ENCODE measurements around the gene SHISAL2A. TPM values are rescaled to one million over a fixed set of nuclear protein-coding genes. Genes with fewer than 3 reads are reported as not detected.

The SHISAL2A gene
- total RNA-seq, result 10 to 100 TPM; 27.9 to 28.8 TPM

GRCh38 chr1:52632732-52633290, at the start of gene SHISAL2A:
SHISAL2A (plus strand) TSS chr1:52633168; CDS start chr1:52633494, 326 bp downstream.
- ATAC-seq (ENCODE audit: low read depth) (peak; percentile 38), DNase-seq (peak; percentile 76)
- Mint-ChIP-seq H3K4me3 (peak within 1 kb of the TSS; percentile 89), H3K27ac (peak within 1 kb of the TSS; percentile 95), H3K36me3 (peaks cover 11% of the 10 kb centered on the region), H3K4me1 (peaks cover 50% of the 10 kb centered on the region), H3K27me3 (peaks cover 2% of the 10 kb centered on the region), H3K9me3 (no peaks in the 10 kb centered on the region)
- POLR2A ChIA-PET, result interaction anchor here (1.0 to 3.5 kb wide), 8 partner anchors 10 to 228 kb away, joined by 3 to 29 read pairs (median 7); partner anchors contain the start of genes ORC1, PRPF38A and TUT4

DNA sequence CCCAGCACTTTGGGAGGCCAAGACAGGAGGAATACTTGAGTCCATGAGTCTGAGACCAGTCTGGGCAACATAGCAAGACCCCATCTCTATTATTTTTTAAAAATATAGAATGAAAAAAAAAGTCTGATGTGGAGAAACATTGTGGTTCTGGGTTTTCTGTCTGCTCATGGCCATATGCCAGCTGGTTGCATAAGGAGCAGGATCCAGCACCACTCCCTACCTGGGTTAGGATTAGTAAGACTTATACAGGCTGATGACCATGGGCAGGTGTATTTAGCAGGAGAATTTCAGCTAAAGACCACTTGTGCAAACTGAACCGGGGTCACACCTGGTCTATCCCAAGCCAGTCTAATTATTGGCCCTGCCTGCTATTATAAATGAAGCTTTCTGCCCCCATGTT, 47.5 kb upstream of the SHISAL2A start:
- H3K36me3 Mint-ChIP-seq, result no peaks in the 10 kb centered on the region
- H3K9me3 Mint-ChIP-seq, result no peaks in the 10 kb centered on the region
- H3K27ac Mint-ChIP-seq, result no peak overlapping the region
- no peak overlapping the region for H3K4me3 Mint-ChIP-seq
- H3K27me3 Mint-ChIP-seq, result no peaks in the 10 kb centered on the region
- peaks cover 2% of the 10 kb centered on the region for H3K4me1 Mint-ChIP-seq
- POLR2A ChIA-PET, result no interaction called here
- DNase-seq (no peak), ATAC-seq (ENCODE audit: low read depth) (no peak)

GRCh38 chr1:52588027-52588426, 44.9 kb upstream of the SHISAL2A start:
- ATAC-seq (ENCODE audit: low read depth), result no peak
- Mint-ChIP-seq H3K36me3 (no peaks in the 10 kb centered on the region), H3K4me1 (peaks cover 2% of the 10 kb centered on the region), H3K27ac (no peak overlapping the region), H3K9me3 (no peaks in the 10 kb centered on the region), H3K4me3 (no peak overlapping the region), H3K27me3 (no peaks in the 10 kb centered on the region)
- no peak for DNase-seq
- POLR2A ChIA-PET, result no interaction called here

DNA sequence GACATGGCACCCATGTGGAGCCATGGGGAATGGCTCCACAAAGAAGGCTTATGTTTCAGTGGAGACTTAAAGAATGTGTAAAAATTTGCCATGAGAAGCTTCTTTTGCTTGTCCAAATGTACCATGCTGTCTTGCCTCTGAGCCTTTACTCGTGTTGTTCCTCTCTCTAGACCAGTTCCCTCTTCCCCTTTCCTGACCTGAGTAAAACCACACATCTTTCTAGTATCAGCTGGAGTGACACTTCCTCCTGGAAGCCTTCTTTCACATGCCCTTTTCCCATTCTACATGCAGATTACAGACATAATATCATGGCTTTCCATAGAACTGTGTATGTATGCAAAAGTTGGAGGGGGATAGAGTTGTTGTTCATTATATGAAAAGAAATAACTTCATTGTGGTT, 44.4 kb upstream of the SHISAL2A start:
- H3K27me3 Mint-ChIP-seq, result no peaks in the 10 kb centered on the region
- ATAC-seq (ENCODE audit: low read depth) (no peak), DNase-seq (no peak)
- H3K27ac Mint-ChIP-seq, result no peak overlapping the region
- H3K4me3 Mint-ChIP-seq, result no peak overlapping the region
- POLR2A ChIA-PET, result interaction anchor here (0.6 kb wide), 1 partner anchor 36 kb away, joined by 3 read pairs; the partner anchor contains the start of gene TUT4
- H3K4me1 Mint-ChIP-seq, result peaks cover 2% of the 10 kb centered on the region
- H3K36me3 Mint-ChIP-seq, result no peaks in the 10 kb centered on the region
- H3K9me3 Mint-ChIP-seq, result no peaks in the 10 kb centered on the region

- Mint-ChIP-seq H3K27ac (no peak overlapping the region), H3K36me3 (no peaks in the 10 kb centered on the region), H3K27me3 (no peaks in the 10 kb centered on the region), H3K9me3 (no peaks in the 10 kb centered on the region), H3K4me3 (no peak overlapping the region), H3K4me1 (peaks cover 2% of the 10 kb centered on the region)
- POLR2A ChIA-PET, result interaction anchor here (0.7 kb wide), 1 partner anchor 23 kb away, joined by 3 read pairs; no protein-coding TSS in a partner anchor
- ATAC-seq (ENCODE audit: low read depth) (no peak), DNase-seq (no peak)
These were observed 42.7 kb upstream of the SHISAL2A start for GRCh38 chr1:52590266-52590665.

DNA sequence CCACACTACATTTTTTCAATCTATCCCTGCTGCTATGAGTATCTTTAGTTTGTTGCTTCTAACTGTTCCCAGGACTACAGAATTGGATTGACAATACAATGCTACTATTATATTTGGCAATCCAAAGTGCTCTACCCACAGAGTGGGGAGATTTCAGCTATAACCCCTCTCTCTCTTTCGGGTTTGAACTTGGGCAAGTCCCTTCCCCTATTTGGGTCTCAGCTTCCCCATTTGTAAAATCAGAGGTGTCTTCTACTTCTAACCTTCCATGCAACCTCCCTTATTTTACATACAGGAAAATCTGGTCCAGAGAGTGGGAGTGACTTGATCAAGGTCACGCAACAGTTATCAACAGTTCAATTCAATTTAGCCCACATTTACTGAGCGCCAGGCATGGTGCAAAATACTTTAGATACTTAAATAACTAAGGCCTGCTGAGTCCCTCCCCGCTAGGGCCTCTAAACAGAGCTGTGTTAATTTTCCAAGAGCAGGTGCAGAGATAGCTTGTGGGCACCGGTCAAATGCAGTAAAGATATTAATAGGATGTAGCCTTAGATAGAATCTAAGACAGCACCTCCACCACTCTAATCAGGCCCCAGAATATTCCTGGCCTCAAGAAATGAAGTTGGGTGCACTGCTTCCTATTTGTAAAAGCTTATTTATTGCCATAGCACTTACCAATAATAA, 40.2 kb upstream of the SHISAL2A start:
- Mint-ChIP-seq H3K27ac (no peak overlapping the region), H3K36me3 (no peaks in the 10 kb centered on the region), H3K27me3 (no peaks in the 10 kb centered on the region), H3K4me1 (peaks cover 2% of the 10 kb centered on the region), H3K9me3 (no peaks in the 10 kb centered on the region), H3K4me3 (no peak overlapping the region)
- ATAC-seq (ENCODE audit: low read depth) (no peak), DNase-seq (no peak)
- POLR2A ChIA-PET, result interaction anchor here (0.6 kb wide), 1 partner anchor 39 kb away, joined by 3 read pairs; no protein-coding TSS in a partner anchor

GRCh38 chr1:52593495-52593894, 39.5 kb upstream of the SHISAL2A start:
- Mint-ChIP-seq H3K4me1 (peaks cover 4% of the 10 kb centered on the region), H3K36me3 (no peaks in the 10 kb centered on the region), H3K27me3 (no peaks in the 10 kb centered on the region), H3K4me3 (no peak overlapping the region), H3K27ac (no peak overlapping the region), H3K9me3 (no peaks in the 10 kb centered on the region)
- POLR2A ChIA-PET, result interaction anchor here (0.5 kb wide), 1 partner anchor 22 kb away, joined by 3 read pairs; no protein-coding TSS in a partner anchor
- DNase-seq (no peak), ATAC-seq (ENCODE audit: low read depth) (no peak)

DNA sequence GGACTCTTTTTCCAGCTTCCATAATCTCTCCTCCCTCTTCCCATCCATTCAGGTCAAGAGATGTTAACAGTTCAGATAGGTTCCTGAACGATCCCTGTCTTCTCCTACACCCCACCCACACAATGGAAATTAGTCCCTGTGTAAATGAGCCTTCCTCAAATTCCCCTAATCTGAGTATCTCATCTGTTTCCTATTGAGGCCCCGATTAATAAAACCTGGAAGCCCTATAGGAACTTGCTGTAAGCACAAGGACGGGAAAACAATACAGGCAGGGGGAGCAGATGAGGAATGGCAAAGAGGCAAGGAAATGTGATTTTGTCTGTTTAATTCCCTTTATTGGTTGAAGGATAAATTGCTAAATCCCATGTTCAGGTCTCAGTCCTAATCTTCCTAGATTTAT, 37.9 kb upstream of the SHISAL2A start:
- no peak for DNase-seq
- Mint-ChIP-seq H3K36me3 (no peaks in the 10 kb centered on the region), H3K9me3 (no peaks in the 10 kb centered on the region), H3K4me3 (no peak overlapping the region), H3K4me1 (peaks cover 2% of the 10 kb centered on the region), H3K27ac (no peak overlapping the region), H3K27me3 (no peaks in the 10 kb centered on the region)
- POLR2A ChIA-PET, result no interaction called here
- ATAC-seq (ENCODE audit: low read depth), result no peak

DNA sequence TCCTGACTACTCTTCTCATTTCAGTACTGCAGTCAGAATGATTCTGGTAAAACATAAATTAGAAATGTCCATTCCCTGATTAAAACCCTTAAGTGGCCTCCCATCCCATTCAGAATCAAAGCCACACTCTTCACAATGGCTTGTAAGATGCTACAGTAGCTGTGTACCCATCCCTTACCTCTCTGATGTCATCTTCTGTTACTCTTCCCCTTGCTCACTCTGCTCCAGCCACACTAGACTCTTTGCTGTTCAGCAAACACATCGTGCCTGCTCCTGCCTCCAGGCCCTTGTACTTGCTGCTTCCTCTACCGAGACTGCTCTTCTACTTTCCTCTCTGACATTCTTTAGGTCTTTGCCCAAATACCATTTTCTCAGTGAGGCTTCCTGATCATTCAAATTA, 35.1 kb upstream of the SHISAL2A start:
- DNase-seq, result no peak
- Mint-ChIP-seq H3K9me3 (no peaks in the 10 kb centered on the region), H3K4me3 (no peak overlapping the region), H3K36me3 (peaks cover 2% of the 10 kb centered on the region), H3K27me3 (no peaks in the 10 kb centered on the region), H3K4me1 (peaks cover 8% of the 10 kb centered on the region), H3K27ac (no peak overlapping the region)
- no peak for ATAC-seq (ENCODE audit: low read depth)
- POLR2A ChIA-PET, result no interaction called here

- no peaks in the 10 kb centered on the region for H3K27me3 Mint-ChIP-seq
- no peaks in the 10 kb centered on the region for H3K9me3 Mint-ChIP-seq
- ATAC-seq (ENCODE audit: low read depth) (no peak), DNase-seq (no peak)
- POLR2A ChIA-PET, result no interaction called here
- H3K36me3 Mint-ChIP-seq, result peaks cover 2% of the 10 kb centered on the region
- no peak overlapping the region for H3K4me3 Mint-ChIP-seq
- H3K27ac Mint-ChIP-seq, result no peak overlapping the region
- H3K4me1 Mint-ChIP-seq, result peaks cover 16% of the 10 kb centered on the region
These were observed 34.2 kb upstream of the SHISAL2A start for GRCh38 chr1:52598729-52599128.

DNA sequence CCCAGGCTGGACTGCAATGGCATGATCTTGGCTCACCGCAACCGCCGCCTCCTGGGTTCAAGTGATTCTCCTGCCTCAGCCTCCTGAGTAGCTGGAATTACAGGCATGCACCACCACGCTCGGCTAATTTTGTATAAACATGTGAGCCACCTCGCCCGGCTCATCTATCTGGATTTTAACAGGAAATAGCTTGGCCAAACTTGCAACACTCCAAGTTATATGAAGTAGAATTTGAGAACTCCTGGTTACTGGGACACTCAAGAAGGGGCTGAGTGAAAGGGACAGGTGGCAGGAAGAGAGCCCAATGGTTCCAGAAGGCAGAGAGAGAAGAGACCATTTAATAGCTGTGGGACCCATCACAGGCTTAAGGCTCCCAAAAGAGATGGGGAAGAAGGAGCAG, 33.7 kb upstream of the SHISAL2A start:
- Mint-ChIP-seq H3K36me3 (peaks cover 2% of the 10 kb centered on the region), H3K27ac (no peak overlapping the region), H3K4me1 (peaks cover 20% of the 10 kb centered on the region), H3K4me3 (no peak overlapping the region), H3K27me3 (no peaks in the 10 kb centered on the region), H3K9me3 (no peaks in the 10 kb centered on the region)
- ATAC-seq (ENCODE audit: low read depth), result no peak
- DNase-seq, result no peak
- POLR2A ChIA-PET, result no interaction called here

GRCh38 chr1:52600533-52601179, 32.3 kb upstream of the SHISAL2A start:
- Mint-ChIP-seq H3K36me3 (peaks cover 2% of the 10 kb centered on the region), H3K4me1 (peaks cover 25% of the 10 kb centered on the region), H3K4me3 (no peak overlapping the region), H3K9me3 (no peaks in the 10 kb centered on the region), H3K27me3 (no peaks in the 10 kb centered on the region), H3K27ac (no peak overlapping the region)
- POLR2A ChIA-PET, result interaction anchor here (1.1 to 1.4 kb wide), 3 partner anchors 33 to 196 kb away, joined by 3 to 5 read pairs (median 4); partner anchors contain the start of genes ORC1, PRPF38A and TUT4
- DNase-seq (no peak), ATAC-seq (ENCODE audit: low read depth) (no peak)

GRCh38 chr1:52601519-52601918, 31.4 kb upstream of the SHISAL2A start:
- Mint-ChIP-seq H3K27me3 (no peaks in the 10 kb centered on the region), H3K36me3 (peaks cover 8% of the 10 kb centered on the region), H3K4me1 (peaks cover 27% of the 10 kb centered on the region), H3K27ac (peak overlapping the region; percentile 41), H3K9me3 (no peaks in the 10 kb centered on the region), H3K4me3 (peak overlapping the region; percentile 74)
- POLR2A ChIA-PET, result interaction anchor here (1.1 to 1.4 kb wide), 4 partner anchors 30 to 197 kb away, joined by 3 to 5 read pairs (median 4); partner anchors contain the start of genes ORC1, PRPF38A and TUT4
- DNase-seq (no peak), ATAC-seq (ENCODE audit: low read depth) (no peak)

Measured in activated naive CD8-positive, alpha-beta T cell treated with anti-CD3 and anti-CD28 coated beads, Interleukin-2, amount 10 ng/mL, durations not matched to agents 7 days and 5 days (primary cell).